Fibroblast of lung (primary cell): Measurements from ENCODE around the gene RTTN. TPM values are rescaled to one million over a fixed set of nuclear protein-coding genes. Genes with fewer than 3 reads are reported as not detected.

Source experiments
- DNase-seq, 2 donors: peaks; one replicate each; pipeline versions ENCODE4 v3.0.0 to v3.0.0-alpha.2; 2010; ENCODE audit warnings: low read depth in 2 of 2
- H2AFZ ChIP-seq: 2 replicates; pipeline ENCODE4 v1.5.1; 2012; ENCODE audit warnings: low read length, control low read depth, inconsistent platforms
- H3K27ac ChIP-seq: 2 replicates; pipeline ENCODE4 v1.5.1; 2011; ENCODE audit warnings: low read length, control low read depth; ENCODE audit not compliant: insufficient read depth
- H3K27me3 ChIP-seq: 2 replicates; pipeline ENCODE4 v1.5.1; 2011; ENCODE audit warnings: mild to moderate bottlenecking, low read length; ENCODE audit not compliant: control insufficient read depth, insufficient read depth
- H3K36me3 ChIP-seq: 2 replicates; pipeline ENCODE4 v1.5.1; 2011; ENCODE audit warnings: low read length; ENCODE audit not compliant: control insufficient read depth, insufficient read depth
- H3K4me1 ChIP-seq: 2 replicates; pipeline ENCODE4 v1.5.1; 2011; ENCODE audit warnings: low read length; ENCODE audit not compliant: control insufficient read depth, insufficient read depth; ENCODE audit errors: extremely low read depth
- H3K4me2 ChIP-seq: 2 replicates; pipeline ENCODE4 v1.5.1; 2011; ENCODE audit warnings: low read length, control low read depth; ENCODE audit not compliant: insufficient read depth; ENCODE audit errors: extremely low read depth
- H3K4me3 ChIP-seq, 4 experiments: fragments of 200-600 bp in 1 of 4; sonication (generic) in 1 of 4; replicated peaks in 1 of 4; 2 replicates each; pipeline ENCODE4 v1.5.1; 2011 to 2016; ENCODE audit warnings: low read length in 4 of 4, low read depth in 3 of 4, mild to moderate bottlenecking in 3 of 4, control low read depth in 2 of 4, inconsistent platforms in 1 of 4, mixed read lengths in 1 of 4; ENCODE audit not compliant: insufficient read depth in 1 of 4; ENCODE audit errors: control extremely low read depth in 1 of 4
- H3K79me2 ChIP-seq: 2 replicates; pipeline ENCODE4 v1.5.1; 2012; ENCODE audit warnings: mild to moderate bottlenecking, low read length, inconsistent platforms; ENCODE audit not compliant: control insufficient read depth, insufficient read depth
- H3K9ac ChIP-seq: 2 replicates; pipeline ENCODE4 v1.5.1; 2011; ENCODE audit warnings: mild to moderate bottlenecking, low read length, control low read depth; ENCODE audit not compliant: insufficient read depth
- H3K9me3 ChIP-seq: 2 replicates; pipeline ENCODE4 v1.5.1; 2012; ENCODE audit warnings: low read depth, low read length; ENCODE audit not compliant: control insufficient read depth, insufficient read depth
- H4K20me1 ChIP-seq: 2 replicates; pipeline ENCODE4 v1.5.1; 2011; ENCODE audit warnings: low read length; ENCODE audit not compliant: control insufficient read depth, insufficient read depth; ENCODE audit errors: extremely low read depth
- CTCF ChIP-seq, 2 donors: IDR thresholded peaks in 1 of 2; conservative IDR thresholded peaks in 1 of 2; 1 replicate in 1 of 2; 2 replicates in 1 of 2; pipeline ENCODE4 v1.5.1; 2011 to 2012; ENCODE audit warnings: low read length in 2 of 2, control low read depth in 1 of 2, inconsistent platforms in 1 of 2, low read depth in 1 of 2, mild to moderate bottlenecking in 1 of 2
- EZH2 ChIP-seq: IDR thresholded peaks from 2 replicates; pipeline ENCODE4 v1.5.1; 2012; ENCODE audit warnings: low read length, control low read depth, mild to moderate bottlenecking; ENCODE audit errors: missing control alignments
- polyA plus RNA-seq, 2 donors: library from polyadenylated mRNA; depleted of rRNA in 1 of 2; stranded (reverse) in 1 of 2; unstranded in 1 of 2; fragments of >200 nt; gene quantifications; 2 replicates each; pipeline ENCODE4 v1.2.1, GENCODE V29; 2011 to 2012; ENCODE audit warnings: missing spikeins in 1 of 2
- total RNA-seq: library from RNA; depleted of rRNA; stranded (reverse); fragments of >200 nt; gene quantifications from 2 replicates; pipeline ENCODE4 v1.2.1, GENCODE V29; 2014

RTTN gene
- total and polyA plus RNA-seq, 2 donors (not counting 1 experiment from before 2014, with no cell fraction given) = 5.4 to 19.0 TPM

GRCh38 chr18:69987870-69988269 is 217.6 kb downstream of the RTTN start:
- DNase-seq = no peak
- no peaks in the 10 kb centered on the region for H4K20me1 ChIP-seq
- TF ChIP-seq EZH2 = no peak
- TF ChIP-seq CTCF (conservative IDR thresholded peaks at IDR 0.05 in 1 of 2, IDR thresholded peaks at IDR 0.05 in 1 of 2; ENCODE audit: low read depth in 1 of 2, low read length in 2 of 2) = no peak
- no peak overlapping the region for H3K9ac ChIP-seq
- H3K27me3 ChIP-seq = no peaks in the 10 kb centered on the region
- no peaks in the 10 kb centered on the region for H3K79me2 ChIP-seq
- H3K4me1 ChIP-seq = no peaks in the 10 kb centered on the region
- H3K36me3 ChIP-seq = no peaks in the 10 kb centered on the region
- H3K27ac ChIP-seq = no peak overlapping the region
- no peak overlapping the region for H3K4me2 ChIP-seq
- H3K4me3 ChIP-seq = no peak overlapping the region
- no peaks in the 10 kb centered on the region for H3K9me3 ChIP-seq
- no peak overlapping the region for H2AFZ ChIP-seq

GRCh38 chr18:69985239-69985638 is 220.2 kb downstream of the RTTN start:
- Histone ChIP-seq H3K4me3 (no peak overlapping the region), H3K9me3 (no peaks in the 10 kb centered on the region), H3K27ac (no peak overlapping the region), H3K4me2 (no peak overlapping the region), H3K27me3 (no peaks in the 10 kb centered on the region), H3K4me1 (no peaks in the 10 kb centered on the region), H3K9ac (no peak overlapping the region), H2AFZ (no peak overlapping the region), H3K79me2 (no peaks in the 10 kb centered on the region), H3K36me3 (no peaks in the 10 kb centered on the region), H4K20me1 (no peaks in the 10 kb centered on the region)
- TF ChIP-seq EZH2 (no peak), CTCF (conservative IDR thresholded peaks at IDR 0.05 in 1 of 2, IDR thresholded peaks at IDR 0.05 in 1 of 2; ENCODE audit: low read depth in 1 of 2, low read length in 2 of 2) (no peak)
- DNase-seq = no peak

- H4K20me1 ChIP-seq = no peaks in the 10 kb centered on the region
- no peak overlapping the region for H3K27ac ChIP-seq
- H2AFZ ChIP-seq = no peak overlapping the region
- H3K4me2 ChIP-seq = no peak overlapping the region
- no peaks in the 10 kb centered on the region for H3K79me2 ChIP-seq
- no peaks in the 10 kb centered on the region for H3K4me1 ChIP-seq
- DNase-seq = no peak
- H3K9me3 ChIP-seq = no peaks in the 10 kb centered on the region
- H3K9ac ChIP-seq = no peak overlapping the region
- no peak overlapping the region for H3K4me3 ChIP-seq
- H3K36me3 ChIP-seq = no peaks in the 10 kb centered on the region
- TF ChIP-seq EZH2 (no peak), CTCF (conservative IDR thresholded peaks at IDR 0.05 in 1 of 2, IDR thresholded peaks at IDR 0.05 in 1 of 2; ENCODE audit: low read depth in 1 of 2, low read length in 2 of 2) (no peak)
- H3K27me3 ChIP-seq = no peaks in the 10 kb centered on the region
Observed at GRCh38 chr18:69982417-69982816, 223.1 kb downstream of the RTTN start.
